Adipose tissue (tissue), 3 donors: ENCODE results near the gene SASH3. TPM values are rescaled to one million over a fixed set of nuclear protein-coding genes. Genes with fewer than 3 reads are reported as not detected.

Experiments used
- H3K27ac ChIP-seq: one replicate; pipeline ENCODE4 v1.5.1; 2013; ENCODE audit warnings: low read depth, low read length
- WGBS, 3 donors: extraction: QIAGEN DNeasy Blood & Tissue Kit; methylation state at CpG; one replicate each; pipeline ENCODE4 v1.1.7; 2013; 5-methylcytosine and 5-hydroxymethylcytosine counted together
- polyA plus RNA-seq, 3 donors: library from polyadenylated mRNA; stranded (reverse); fragments of 200-250 nt; gene quantifications; one replicate each; pipeline ENCODE4 v1.2.3, GENCODE V29; 2013
- donor health status: healthy with polysubstance abuse.
- donor health status: Bipolar disorder and iron deficiency.
- donor health status: healthy.

Gene SASH3
- polyA plus RNA-seq, 3 donors = 2.8 to 14.9 (median 10.7) TPM

DNA sequence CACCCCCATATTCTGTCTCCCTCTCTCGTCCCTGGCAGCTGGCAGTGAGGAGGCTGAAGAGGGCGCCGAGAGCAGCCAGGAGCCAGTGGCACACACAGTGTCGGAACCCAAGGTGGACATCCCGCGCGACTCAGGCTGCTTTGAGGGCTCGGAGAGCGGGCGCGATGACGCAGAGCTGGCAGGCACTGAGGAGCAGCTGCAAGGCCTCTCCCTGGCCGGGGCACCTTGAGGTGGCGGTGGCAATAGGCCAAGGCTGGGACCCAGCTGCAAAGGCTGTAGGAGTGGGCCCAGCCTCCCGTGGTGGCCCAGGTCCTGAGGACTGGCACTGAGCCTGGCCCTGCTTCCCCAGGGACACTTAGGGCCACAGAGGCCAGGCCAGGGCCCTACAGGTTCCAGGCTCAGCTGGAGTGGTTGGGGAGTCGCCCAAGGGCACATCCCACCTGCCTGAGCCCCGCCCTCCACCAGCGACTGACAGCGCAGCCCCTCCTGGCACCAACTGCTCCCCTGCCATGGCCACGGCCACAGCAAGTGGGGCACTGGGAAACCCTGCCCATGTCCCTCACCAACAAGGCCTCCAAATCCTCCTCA lies 13.9 kb downstream of the SASH3 start:
- 79 to 94% (median 92%) methylated on average over 11 to 20 of the region's 20 CpGs for WGBS, 3 donors
- no peak overlapping the region for H3K27ac ChIP-seq

DNA sequence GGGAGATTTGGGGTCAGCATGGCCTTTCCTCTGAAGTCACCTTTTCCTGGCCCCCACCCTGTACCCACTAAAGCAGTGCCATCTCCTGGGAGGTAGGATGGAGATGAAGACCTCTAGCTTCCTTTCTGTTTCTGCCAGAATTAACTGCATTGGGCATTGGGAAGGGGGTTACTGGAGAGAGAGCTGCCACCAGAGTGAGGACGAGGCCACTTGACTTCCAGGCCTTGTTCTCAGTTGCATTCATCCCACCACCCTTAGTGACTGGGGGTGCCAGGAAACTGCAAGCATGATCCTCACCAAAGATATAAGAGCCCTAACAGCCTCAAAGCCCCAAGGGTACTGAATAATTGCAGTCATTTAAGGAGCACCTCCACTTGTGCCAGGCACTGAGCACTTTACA lies 15.8 kb downstream of the SASH3 start:
- WGBS, 3 donors = 60 to 88% (median 80%) methylated on average over 1 of the region's 1 CpG
- H3K27ac ChIP-seq = no peak overlapping the region

DNA sequence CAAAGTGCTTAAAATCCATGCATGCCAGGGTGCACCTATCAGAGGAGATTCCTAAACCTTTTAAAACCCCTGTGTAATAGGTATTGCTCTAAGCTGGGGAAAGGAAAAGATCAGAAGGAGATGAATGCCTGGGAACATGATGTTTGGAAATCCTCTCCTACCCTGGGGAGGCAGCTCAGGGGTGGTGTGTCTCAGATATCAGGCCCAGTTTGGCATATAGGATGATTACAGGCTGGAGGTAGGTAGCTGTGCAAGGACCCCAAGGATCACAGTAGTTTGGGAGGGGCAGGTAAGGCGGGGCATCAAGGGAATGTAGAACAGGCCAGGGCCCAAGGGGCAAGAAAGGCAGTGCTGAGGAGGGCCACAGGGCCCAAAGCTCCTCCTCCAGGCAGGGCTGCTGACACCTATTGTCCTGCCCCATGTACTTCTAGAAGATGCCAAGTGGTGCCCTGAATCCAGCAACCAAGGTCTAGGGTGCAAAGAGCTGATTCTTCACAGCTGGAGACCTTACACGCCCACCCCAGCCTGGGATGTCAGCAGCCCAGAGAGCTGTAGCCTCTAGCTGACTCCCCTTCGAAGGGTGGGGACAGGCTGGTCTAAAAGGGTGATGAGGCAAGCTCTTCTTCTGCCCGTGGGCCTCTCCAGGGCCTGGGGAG lies 17.6 kb downstream of the SASH3 start:
- 67 to 90% (median 79%) methylated on average over 3 to 4 of the region's 4 CpGs for WGBS, 3 donors
- H3K27ac ChIP-seq = no peak overlapping the region

DNA sequence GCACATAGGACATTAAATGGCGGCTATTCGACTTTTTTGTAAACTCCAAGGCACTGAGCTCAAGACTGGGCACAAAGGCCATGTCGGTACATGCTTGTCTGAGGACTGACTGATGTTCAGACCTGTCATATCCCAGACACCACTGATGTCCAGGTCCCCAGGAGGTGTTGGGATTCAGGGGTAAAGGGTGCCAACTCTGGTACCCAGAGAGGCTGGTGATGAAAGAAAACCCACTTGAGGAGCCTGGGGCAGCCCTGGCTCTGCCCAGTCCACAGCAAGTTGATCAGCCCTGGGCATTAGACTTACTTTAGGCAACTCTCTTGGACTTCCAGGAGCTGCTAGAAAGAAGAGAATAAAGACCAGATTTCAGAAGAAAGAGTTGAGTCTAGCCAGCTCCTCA lies 18.7 kb downstream of the SASH3 start:
- no peak overlapping the region for H3K27ac ChIP-seq
- 77 to 98% (median 96%) methylated on average over 3 of the region's 3 CpGs for WGBS, 3 donors

DNA sequence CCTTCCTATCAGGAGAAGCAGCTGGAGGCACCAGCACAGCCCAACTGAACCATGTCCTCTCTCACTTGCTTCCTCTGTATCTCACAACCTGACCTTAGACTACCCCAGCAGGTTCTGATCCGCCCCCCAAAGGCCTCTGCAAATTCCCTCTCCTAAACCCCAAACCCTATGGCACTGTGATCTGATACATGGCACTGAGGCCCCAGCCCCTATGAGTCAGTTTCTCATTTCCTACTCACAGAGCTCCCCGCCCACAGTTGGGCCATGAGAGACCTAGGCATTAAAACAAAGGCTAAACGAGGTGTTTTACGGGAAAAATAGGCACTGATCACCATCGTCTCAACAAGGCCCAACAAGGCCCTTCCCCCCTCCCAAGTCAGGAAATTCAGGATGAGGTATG lies 19.1 kb downstream of the SASH3 start:
- H3K27ac ChIP-seq = no peak overlapping the region
- 70 to 93% (median 86%) methylated on average over 5 of the region's 5 CpGs for WGBS, 3 donors

DNA sequence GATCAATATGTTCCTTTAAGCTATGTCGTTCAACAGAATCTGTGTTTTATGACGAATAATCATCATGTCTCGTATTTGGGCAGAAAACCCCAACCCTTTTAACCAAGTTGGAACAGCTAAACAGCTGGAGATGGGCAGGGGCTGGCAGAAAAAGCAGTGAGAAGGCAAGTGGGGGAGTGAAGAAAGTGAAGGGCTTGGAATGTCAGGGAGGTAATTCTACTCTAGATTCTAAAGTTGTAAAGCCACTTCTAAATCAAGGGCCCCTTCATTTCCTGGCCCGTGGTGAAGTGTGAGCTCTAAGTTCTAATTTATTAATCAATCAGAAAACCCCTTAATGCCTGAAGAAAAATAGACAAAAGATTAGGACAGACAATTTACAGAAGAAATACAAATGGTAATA lies 20.4 kb downstream of the SASH3 start:
- WGBS, 3 donors = 56 to 86% (median 67%) methylated on average over 4 of the region's 4 CpGs
- H3K27ac ChIP-seq = no peak overlapping the region

DNA sequence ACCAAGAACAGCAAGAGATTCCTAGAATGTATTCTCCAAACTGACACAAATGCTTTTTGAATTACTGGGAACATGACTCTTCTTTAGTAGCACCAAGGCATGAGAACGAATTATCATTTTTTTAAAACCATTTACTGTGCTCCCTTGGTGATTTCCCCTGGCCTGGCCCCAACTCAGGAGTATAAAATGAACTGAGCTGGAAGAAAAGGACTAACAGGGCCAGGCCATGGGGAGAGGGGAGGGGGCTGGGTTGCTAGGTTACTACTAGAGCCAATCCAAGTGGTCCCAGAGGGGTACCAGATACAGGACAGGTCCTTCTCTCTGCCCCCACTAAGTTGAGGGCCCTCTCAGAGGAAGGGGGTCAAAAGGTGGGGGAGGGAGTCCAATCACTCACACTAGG lies 23.1 kb downstream of the SASH3 start:
- WGBS, 3 donors = 23 to 55% (median 54%) methylated on average over 1 of the region's 1 CpG
- H3K27ac ChIP-seq = no peak overlapping the region

DNA sequence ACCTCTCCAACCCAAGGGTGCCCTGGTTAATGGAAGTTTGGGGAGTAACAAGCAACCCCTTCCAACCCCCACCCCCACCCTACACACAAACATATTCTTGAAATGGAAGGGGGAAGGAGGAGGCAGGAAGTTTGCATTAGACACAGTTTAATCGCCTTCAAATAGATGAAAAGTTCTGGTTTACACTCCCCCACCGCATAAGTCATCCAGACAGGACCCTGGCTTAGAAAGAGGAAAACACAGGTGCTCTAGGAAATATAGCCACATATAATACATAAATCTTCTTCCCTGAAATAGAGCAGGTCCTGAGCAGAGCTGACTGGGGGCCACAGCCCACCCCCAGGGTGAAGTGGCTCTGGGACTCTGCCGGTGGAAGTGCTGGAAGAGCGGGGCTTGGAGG lies 25.1 kb downstream of the SASH3 start:
- WGBS, 3 donors = 70 to 86% (median 75%) methylated on average over 4 of the region's 4 CpGs
- H3K27ac ChIP-seq = no peak overlapping the region

DNA sequence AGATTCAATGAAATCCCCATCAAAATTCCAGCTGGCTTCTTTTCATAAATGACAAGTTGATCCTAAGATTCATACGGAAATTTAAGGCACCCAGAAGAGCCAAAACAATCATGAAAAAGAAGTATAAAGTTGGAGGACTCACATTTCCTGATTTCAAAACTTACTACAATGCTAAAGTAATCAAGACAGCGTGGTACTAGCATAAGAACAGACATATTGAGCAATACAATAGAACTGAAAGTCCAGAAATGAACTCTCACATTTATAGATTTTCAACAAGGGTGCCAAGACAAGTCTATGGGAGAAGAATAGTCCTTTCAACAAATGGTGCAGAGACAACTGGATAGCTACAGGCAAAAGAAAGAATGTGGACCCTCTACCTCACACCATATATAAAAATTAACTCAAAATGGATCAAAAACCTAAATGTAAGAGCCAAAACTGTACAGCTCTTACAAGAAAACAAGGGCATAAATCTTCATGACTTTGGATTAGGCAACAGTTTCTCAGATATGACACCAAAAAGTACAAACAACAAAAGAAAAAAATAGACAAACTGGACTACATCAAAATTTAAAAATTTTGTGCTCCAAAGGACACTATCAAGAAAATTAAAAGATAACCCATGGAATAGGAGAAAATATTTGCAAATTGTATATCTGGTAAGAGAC lies 28.5 kb downstream of the SASH3 start:
- H3K27ac ChIP-seq = no peak overlapping the region
- WGBS, 3 donors = 25 to 88% (median 26%) methylated on average over 2 of the region's 2 CpGs

DNA sequence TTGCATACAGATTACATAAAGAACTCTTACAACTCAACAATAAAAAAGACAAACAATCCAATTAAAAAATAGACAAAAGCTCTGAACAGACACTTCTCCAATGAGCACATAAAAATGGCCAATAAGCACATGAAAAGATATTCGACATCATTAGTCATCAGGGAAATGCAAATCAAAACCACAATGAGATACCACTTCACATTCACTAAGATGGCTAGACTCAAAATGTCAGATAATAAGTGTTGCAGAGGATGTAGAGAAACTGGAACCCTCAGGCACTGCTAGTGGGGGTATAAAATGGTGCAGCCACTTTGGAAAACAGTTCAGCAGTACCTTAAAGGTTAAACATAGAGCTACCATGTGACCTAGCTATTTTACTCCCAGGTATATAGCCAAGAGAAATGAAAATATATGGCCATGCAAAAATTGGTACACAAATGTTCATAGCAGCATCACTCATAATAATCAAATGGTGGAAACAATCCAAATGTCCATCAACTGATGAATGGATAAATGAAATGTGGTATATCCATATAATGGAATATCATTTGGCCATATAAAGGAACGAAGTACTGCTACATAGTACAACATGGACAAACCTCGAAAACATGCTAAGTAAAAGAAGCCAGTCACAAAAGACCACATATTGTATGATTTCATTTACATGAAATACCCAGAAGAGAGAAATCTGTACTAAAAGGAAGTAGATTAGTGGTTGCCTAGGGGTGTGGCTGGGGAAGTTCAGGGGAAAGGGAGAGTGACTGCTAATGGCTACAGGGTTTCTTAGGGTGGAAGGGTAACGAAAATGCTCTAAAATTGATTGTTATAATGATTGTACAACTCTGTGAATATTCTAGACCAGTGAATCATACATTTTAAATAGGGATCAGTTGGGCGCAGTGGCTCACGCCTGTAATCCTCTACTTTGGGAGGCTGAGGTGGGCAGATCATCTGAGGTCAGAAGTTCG lies 29.4 kb downstream of the SASH3 start:
- H3K27ac ChIP-seq = no peak overlapping the region
- 81 to 97% (median 85%) methylated on average over 7 of the region's 7 CpGs for WGBS, 3 donors

DNA sequence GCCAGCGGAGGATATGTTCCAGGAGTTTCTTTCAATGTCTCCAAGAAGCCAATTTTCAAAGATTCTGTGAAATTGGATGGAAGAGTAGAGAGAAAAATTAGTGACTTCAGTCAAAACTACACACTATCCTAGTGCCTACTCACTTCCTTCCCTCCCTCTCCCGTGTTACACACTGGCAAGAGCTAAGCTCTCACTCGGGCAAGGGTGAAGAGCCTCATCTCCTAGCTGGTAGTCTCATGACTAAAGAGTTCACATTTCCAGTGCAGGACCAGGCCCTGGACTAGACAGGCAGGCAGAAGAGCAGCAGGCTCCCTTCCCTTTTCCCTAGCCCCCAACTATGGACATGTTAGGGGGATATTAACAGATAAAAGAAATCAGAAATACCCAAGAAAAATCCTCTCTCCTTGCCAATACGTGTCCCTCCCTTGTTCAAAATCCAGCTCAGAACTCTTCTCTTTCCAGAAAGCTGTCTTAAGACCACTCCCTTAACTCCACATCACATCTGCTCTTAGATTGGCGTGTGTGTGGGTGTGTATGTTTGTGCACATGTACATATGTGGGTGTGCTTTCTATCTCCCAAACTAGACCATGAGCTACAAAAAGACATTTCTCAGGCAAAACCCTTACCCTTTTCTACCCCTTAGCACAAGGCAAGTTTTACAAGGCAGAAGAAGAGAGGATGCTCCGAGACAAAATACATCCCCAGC lies 34.1 kb downstream of the SASH3 start:
- H3K27ac ChIP-seq = no peak overlapping the region
- WGBS, 3 donors = 65 to 94% (median 66%) methylated on average over 5 to 6 of the region's 6 CpGs

DNA sequence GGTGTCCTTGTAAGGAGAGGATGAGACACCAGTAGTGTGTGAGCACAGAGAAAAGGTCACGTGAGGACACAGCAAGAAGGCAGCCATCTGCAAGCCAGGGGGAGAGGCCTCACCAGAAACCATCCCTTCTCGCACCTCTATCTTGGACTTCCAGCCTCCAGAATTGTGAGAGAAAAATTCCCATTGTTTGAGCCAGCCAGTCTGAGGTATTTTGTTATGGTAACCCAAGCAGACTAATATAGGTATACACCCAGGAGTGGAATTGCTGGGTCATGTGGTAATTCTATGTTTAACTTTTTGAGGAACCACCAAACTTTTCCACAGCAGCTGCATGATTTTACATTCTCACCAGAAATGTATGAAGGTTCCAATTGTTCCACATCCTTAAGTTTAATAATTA lies 38.4 kb downstream of the SASH3 start:
- WGBS, 3 donors = 88 to 97% (median 94%) methylated on average over 2 of the region's 2 CpGs
- no peak overlapping the region for H3K27ac ChIP-seq

DNA sequence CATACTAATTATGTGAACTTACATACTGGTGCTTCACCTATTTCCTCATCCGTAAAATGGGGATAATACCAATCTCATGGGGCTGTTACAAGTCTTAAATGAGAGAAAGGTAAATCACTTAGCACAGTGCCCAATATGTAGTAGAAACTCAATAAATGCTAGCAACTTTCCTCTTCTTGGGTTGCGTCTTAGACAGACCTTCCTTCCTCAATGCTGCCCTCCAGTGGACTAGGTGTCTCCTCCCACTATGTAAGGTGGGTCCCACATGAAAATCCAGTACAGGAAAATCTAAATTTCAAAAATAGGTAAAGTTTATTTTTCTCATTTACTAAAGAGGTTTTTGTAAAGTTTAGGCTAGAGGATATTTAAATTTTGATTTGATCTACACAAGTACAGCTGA lies 43.4 kb downstream of the SASH3 start:
- 35 to 87% (median 53%) methylated on average over 2 of the region's 2 CpGs for WGBS, 3 donors
- no peak overlapping the region for H3K27ac ChIP-seq

DNA sequence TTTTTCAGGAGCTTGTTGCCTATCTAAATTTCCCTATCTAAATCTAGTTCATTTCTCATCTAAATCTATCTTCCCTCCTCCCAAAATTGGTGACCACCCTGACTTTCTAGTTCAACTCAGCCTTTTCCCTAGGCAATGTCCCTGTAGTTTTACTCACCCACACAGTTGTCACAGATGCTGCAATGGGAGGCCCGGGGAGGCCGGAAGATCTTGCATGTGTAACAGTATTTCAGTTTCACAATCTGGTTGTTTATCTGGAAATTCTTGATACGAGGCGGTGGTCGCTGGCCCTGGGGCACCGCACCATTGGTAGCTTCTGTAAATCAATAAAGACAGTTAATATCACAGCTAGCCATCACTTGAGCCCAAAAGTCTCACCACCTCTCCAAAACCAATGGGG lies 43.8 kb downstream of the SASH3 start:
- no peak overlapping the region for H3K27ac ChIP-seq
- WGBS, 3 donors = 44 to 87% (median 56%) methylated on average over 6 of the region's 6 CpGs

DNA sequence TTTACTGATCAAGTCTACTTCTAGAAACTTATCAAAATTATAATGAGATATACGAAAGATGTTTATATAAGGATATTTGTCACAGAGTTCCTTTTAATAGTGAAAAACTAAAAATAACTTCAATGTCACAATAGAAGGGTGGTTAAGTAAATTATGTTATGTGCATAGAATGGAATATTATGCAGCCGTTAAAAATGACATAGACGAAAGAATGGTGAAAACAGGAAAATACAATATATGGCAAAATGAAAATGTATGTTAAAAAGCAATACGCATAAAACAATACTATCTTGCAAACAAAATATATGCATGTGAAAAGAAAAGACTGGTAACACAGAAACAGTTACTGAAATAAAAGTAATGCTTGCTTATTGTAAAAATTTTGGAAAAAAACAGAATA lies 44.9 kb downstream of the SASH3 start:
- WGBS, 3 donors = 93 to 97% (median 96%) methylated on average over 4 of the region's 4 CpGs
- no peak overlapping the region for H3K27ac ChIP-seq

DNA sequence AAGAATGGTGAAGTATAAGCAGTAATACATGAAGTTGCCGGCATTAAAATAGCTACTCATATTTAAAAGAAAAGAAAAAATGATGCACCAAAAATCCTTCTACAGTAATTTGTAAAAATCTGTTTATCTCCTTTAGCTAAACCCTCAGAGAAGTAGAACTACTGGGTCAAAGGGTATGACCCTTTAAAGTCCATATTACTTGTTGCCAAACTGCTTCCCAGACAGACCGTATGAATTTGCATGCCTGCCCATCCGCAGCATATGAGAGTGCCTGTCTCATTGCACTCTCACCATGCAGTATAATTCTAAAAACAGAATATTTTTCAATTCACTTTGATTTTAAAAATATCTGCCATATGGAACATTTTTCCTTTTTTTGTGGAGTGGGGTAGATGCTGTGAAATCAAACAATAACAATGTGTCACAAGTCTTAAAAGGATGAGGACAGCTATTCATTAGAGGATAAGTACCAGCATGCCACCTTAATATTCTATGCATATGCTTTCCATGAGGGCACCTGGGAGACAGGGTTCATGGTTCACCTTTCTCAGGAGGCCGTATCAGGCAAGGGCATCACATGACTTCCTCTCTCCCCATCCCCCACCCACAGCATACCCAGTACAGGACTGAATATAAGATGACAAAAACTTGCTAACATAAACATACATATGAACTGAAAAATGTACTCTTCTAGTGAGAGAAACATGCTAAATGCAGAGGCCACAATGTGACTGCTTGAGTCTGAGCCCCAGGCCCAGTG lies 46.2 kb downstream of the SASH3 start:
- H3K27ac ChIP-seq = no peak overlapping the region
- WGBS, 3 donors = 53 to 60% (median 54%) methylated on average over 4 of the region's 4 CpGs

DNA sequence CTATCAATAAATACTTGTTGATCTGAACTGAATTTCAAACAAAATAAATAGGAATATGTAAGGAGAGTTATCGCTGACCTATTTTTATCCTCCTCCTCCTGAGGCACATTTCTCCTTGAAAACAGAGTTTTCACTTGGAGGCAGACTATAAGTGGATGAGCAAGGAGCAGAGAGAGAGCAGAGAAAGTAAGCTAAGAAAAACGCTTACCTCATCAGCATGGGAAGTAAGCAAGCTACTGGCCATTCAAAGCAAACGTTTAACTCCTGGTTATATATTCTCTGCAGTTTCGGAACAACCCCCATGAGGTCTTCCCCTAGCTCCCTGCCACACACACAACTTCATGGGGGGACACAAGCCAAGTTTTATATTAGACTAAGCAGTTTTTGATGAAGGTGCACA lies 50.7 kb downstream of the SASH3 start:
- WGBS, 3 donors = 49 to 65% (median 54%) methylated on average over 4 of the region's 4 CpGs
- no peak overlapping the region for H3K27ac ChIP-seq
